ENCODE results near the gene SRC. TPM values are rescaled to one million over a fixed set of nuclear protein-coding genes. Genes with fewer than 3 reads are reported as not detected.

SRC gene
- total RNA-seq, 4 donors from 2014 or later: 23.4 to 36.9 (median 29.0) TPM

DNA sequence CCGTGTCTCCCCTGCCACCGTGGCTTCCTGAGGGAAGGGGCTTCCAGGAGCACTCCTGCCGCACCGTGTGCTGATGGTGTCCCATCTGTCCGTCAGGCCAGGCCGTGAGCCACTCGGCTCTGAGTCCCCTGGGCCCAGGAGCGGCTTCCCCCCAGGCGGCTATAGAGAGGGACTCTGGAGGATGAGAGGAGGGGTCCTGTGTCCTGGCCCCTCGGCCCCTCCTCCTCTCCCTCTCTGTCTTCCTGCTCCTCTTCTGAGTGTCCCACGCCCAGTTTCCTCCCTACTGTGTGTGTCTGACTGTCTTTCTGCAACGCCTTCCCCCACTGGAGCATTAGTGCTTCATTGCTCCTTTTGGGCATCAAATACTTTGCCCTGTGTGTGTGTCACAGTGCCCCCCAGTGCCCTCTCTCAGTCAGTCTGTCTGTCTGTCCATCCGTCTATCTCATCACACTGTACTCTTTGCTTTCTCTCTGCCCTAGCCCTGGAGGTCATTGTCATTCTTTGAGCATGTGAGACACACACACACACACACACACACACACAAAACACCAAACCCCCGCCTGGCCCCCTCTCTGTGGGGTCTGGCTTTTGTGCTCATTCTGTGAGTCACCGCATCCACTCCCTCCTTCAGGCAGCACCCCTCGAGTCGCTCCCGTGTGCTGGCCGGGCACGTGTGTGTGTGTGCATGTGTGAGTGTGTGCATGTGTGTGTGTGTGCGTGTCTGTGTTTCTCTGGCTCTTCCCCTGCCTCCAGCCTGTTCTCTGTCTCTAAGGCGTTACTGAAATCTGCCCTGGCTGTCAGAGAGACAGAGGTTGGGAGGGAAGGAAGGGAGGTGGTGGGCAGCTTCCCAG, 71.9 kb downstream of the SRC start:
- TF ChIP-seq, protein P1, sequence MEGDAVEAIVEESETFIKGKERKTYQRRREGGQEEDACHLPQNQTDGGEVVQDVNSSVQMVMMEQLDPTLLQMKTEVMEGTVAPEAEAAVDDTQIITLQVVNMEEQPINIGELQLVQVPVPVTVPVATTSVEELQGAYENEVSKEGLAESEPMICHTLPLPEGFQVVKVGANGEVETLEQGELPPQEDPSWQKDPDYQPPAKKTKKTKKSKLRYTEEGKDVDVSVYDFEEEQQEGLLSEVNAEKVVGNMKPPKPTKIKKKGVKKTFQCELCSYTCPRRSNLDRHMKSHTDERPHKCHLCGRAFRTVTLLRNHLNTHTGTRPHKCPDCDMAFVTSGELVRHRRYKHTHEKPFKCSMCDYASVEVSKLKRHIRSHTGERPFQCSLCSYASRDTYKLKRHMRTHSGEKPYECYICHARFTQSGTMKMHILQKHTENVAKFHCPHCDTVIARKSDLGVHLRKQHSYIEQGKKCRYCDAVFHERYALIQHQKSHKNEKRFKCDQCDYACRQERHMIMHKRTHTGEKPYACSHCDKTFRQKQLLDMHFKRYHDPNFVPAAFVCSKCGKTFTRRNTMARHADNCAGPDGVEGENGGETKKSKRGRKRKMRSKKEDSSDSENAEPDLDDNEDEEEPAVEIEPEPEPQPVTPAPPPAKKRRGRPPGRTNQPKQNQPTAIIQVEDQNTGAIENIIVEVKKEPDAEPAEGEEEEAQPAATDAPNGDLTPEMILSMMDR (IDR thresholded peaks at IDR 0.05): no peak
- TF ChIP-seq EP300 (IDR thresholded peaks at IDR 0.05) (no peak), POLR2A (IDR thresholded peaks at IDR 0.05) (no peak)
- Histone ChIP-seq H3K4me3 (no peak overlapping the region), H3K36me3 (no peaks in the 10 kb centered on the region), H3K4me1 (peaks cover 0 to 6% (median 0%) of the 10 kb centered on the region in 4 donors), H3K27me3 (peaks cover 0 to 92% of the 10 kb centered on the region in 2 donors), H3K27ac (no peak overlapping the region), H3K9me3 (no peaks in the 10 kb centered on the region)
- no peak for DNase-seq (ENCODE audit: low spot score in 2 of 2)
- 41 to 46% methylated on average over 22 of the region's 22 CpGs for WGBS, 2 donors

DNA sequence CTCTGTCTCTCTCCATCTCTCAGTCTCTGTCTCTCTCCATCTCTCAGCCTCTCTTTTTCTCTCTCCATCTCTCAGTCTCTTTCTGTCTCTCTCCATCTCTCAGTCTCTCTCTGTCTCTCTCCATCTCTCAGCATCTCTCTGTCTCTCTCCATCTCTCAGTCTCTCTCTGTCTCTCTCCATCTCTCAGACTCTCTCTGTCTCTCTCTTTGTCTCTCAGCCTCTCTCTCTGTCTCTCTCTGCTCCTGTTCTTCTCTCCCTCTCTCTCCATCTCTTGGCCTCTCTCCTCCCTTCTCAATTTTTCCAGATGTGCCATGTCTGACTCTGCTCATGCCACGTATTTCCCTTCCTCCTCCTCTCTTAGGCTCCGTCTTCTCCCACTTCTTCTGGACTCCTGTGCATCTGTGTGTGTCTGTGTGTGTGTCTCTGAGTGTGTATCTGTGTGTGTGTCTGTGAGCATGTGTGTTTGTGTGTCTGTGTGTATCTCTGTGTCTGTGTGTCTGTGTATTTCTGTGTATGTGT, 72.7 kb downstream of the SRC start:
- 38 to 48% methylated on average over 2 of the region's 2 CpGs for WGBS, 2 donors
- peaks cover 0 to 6% (median 0%) of the 10 kb centered on the region in 4 donors for H3K4me1 ChIP-seq
- TF ChIP-seq EP300 (IDR thresholded peaks at IDR 0.05): no peak
- no peak for TF ChIP-seq POLR2A (IDR thresholded peaks at IDR 0.05)
- TF ChIP-seq, protein P1 (IDR thresholded peaks at IDR 0.05): no peak
- no peaks in the 10 kb centered on the region for H3K36me3 ChIP-seq
- no peak for DNase-seq (ENCODE audit: low spot score in 2 of 2)
- H3K27ac ChIP-seq: no peak overlapping the region
- H3K9me3 ChIP-seq: no peaks in the 10 kb centered on the region
- peaks cover 0 to 96% of the 10 kb centered on the region in 2 donors for H3K27me3 ChIP-seq
- H3K4me3 ChIP-seq: no peak overlapping the region

DNA sequence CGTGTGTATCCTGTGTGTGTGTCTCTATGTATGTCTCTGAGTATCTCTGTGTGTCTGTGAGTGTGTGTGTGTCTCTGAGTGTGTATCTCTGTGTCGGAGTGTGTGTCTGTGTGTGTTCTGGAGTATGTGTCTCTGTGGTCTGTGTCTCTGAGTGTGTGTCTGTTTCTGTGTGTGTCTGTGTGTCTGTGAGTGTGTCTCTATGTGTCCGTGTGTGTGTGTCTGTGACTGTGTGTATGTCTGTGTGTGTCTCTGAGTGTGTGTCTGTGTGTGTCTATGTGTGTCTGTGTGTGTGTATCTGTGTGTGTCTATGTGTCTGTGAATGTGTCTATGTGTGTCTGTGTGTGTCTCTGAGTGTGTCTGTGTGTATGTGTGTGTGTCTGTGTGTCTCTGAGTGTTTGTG, 73.4 kb downstream of the SRC start:
- H3K9me3 ChIP-seq: no peaks in the 10 kb centered on the region
- peaks cover 0 to 96% of the 10 kb centered on the region in 2 donors for H3K27me3 ChIP-seq
- H3K36me3 ChIP-seq: no peaks in the 10 kb centered on the region
- TF ChIP-seq EP300 (IDR thresholded peaks at IDR 0.05) (no peak), POLR2A (IDR thresholded peaks at IDR 0.05) (no peak)
- TF ChIP-seq, protein P1 (IDR thresholded peaks at IDR 0.05): no peak
- H3K4me1 ChIP-seq: peaks cover 0 to 6% (median 0%) of the 10 kb centered on the region in 4 donors
- DNase-seq (ENCODE audit: low spot score in 2 of 2): no peak
- no peak overlapping the region for H3K27ac ChIP-seq
- WGBS, 2 donors: 93 to 100% methylated on average over 2 to 3 of the region's 3 CpGs
- H3K4me3 ChIP-seq: no peak overlapping the region

DNA sequence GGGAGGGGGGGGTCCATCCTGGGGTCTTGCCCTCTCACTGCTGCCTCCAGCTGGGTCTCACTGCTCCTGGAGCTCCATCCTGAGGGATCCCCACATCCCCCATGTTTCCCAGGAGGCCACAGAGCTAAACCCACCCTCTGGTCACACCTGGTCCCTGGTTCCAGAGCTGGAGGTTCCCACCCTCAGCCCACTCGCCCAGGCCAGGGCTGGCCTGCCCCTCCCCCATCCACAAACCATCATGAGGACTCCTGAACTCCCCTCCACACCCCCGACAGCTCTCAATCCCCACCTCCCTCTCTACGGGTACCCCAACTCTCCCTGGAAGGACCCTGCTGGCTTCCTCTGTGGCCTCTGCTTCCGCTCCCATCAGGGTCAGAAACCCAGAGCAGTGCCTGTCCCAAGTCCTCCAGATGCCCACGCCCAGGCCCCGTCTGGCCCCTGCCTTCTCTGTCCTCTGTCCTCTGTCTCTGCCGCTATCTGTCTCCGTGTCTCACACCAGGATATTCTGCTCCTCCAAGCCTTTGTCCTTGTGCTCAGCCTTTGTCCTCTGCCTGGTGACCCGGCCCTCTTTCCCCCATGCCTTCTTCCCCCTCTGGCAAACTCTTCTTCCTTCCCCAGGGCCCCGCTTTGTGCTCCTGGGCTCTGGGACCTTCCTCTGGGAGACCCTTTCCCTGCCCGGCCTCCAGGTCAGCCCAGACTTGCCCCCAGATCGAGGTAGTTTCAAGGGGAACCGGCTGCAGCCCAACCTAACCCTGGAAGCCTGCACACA, 74.0 kb downstream of the SRC start:
- TF ChIP-seq, protein P1 (IDR thresholded peaks at IDR 0.05): no peak
- TF ChIP-seq EP300 (IDR thresholded peaks at IDR 0.05): no peak
- no peak for TF ChIP-seq POLR2A (IDR thresholded peaks at IDR 0.05)
- 65 to 70% methylated on average over 13 of the region's 13 CpGs for WGBS, 2 donors
- peaks cover 0 to 91% of the 10 kb centered on the region in 2 donors for H3K27me3 ChIP-seq
- DNase-seq (ENCODE audit: low spot score in 2 of 2): no peak
- H3K4me1 ChIP-seq: peaks cover 0 to 6% (median 0%) of the 10 kb centered on the region in 4 donors
- H3K4me3 ChIP-seq: no peak overlapping the region
- H3K36me3 ChIP-seq: no peaks in the 10 kb centered on the region
- no peaks in the 10 kb centered on the region for H3K9me3 ChIP-seq
- H3K27ac ChIP-seq: no peak overlapping the region

All from tibial nerve (tissue), 4 donors.